Fibroblast of the aortic adventitia (primary cell): ENCODE results near the gene HLA-DQB1. TPM values are rescaled to one million over a fixed set of nuclear protein-coding genes. Genes with fewer than 3 reads are reported as not detected.
"Not testable (repeated sequence)": the region's sequence is repeated elsewhere in the genome, so short reads cannot be mapped to it uniquely, and the experiment has no call there.

Experiments
- DNase-seq: peaks from one replicate; pipeline ENCODE4 v3.0.0-alpha.2; 2010; ENCODE audit warnings: low read depth
- H3K4me3 ChIP-seq: 2 replicates; pipeline ENCODE4 v1.5.1; 2011; ENCODE audit warnings: low read depth, mild to moderate bottlenecking, control low read depth, low read length, moderate library complexity
- total RNA-seq: library from RNA; depleted of rRNA; stranded (reverse); fragments of >200 nt; gene quantifications from 2 replicates; pipeline ENCODE4 v1.2.3, GENCODE V29; 2012; ENCODE audit warnings: low replicate concordance
- TF ChIP-seq, protein P1 (sequence below): IDR thresholded peaks from 2 replicates; pipeline ENCODE4 v1.5.1; 2011; ENCODE audit warnings: mild to moderate bottlenecking, low read length, control low read depth, inconsistent platforms; ENCODE audit not compliant: insufficient read depth

Gene HLA-DQB1
- total RNA-seq, 1 donor = not detected

DNA sequence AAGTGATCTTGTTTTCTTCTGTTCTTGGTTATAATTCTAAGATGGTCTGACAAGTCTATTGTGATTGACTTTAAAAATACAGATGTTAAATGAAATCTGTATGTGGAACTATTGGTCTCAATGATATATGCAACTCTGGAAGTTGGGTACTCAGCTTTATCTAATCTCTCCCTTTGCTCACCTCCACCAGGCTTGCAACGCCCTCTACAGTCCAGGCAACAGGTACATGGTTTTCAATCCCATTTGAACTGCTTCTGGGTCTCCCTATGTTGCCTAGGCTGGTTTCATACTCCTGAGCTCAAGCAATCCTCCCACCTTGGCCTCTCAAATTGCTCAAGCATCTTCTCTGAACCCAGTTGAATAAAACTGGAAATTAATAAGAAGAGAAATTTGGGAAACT, 25.6 kb upstream of the HLA-DQB1 start:
- H3K4me3 ChIP-seq = no peak overlapping the region
- TF ChIP-seq, protein P1, sequence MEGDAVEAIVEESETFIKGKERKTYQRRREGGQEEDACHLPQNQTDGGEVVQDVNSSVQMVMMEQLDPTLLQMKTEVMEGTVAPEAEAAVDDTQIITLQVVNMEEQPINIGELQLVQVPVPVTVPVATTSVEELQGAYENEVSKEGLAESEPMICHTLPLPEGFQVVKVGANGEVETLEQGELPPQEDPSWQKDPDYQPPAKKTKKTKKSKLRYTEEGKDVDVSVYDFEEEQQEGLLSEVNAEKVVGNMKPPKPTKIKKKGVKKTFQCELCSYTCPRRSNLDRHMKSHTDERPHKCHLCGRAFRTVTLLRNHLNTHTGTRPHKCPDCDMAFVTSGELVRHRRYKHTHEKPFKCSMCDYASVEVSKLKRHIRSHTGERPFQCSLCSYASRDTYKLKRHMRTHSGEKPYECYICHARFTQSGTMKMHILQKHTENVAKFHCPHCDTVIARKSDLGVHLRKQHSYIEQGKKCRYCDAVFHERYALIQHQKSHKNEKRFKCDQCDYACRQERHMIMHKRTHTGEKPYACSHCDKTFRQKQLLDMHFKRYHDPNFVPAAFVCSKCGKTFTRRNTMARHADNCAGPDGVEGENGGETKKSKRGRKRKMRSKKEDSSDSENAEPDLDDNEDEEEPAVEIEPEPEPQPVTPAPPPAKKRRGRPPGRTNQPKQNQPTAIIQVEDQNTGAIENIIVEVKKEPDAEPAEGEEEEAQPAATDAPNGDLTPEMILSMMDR = no peak
- no peak for DNase-seq

DNA sequence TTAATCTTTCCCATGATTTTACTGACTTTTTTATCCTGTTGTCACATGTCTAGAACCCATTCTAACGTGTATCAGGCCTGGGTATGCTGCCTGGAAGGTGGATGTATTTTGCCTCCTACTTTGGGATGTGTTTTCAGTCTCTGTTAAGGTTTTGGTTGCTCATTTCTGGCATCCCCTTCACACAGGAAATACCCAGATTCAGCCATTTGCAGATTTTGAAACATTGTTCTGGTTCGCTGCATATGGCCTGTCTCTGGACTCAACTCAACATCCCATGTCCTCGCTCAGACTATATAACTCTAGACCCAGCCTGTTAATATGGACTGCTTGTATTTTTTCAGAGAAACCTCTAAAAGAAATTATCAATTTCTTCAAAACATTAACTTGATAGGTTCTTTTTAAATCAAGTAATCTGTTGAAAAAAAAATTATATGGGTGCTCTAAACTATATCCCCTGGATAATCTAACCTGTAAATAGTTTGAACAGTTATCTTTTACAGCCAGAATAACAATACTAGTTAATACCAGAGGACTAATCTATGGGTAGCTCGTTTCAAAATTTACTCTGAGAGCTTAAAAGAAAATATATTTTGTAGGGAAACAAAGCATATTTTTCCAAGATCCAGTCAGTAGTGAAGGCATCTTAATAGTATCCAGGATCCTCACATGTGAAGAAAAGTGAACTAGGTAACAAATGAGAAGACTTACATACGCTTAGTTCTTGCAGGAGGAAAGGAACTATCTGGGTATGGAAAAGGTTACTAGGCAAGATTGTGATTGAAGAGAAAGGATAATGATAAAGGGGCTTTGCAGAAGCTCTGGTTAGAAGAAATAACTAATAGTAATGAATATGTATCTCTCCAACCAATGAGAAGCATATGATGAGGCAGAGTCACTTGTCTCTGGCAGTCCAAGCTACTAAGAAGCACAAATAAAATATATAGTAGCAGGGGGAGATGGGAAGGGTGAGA, 23.4 kb upstream of the HLA-DQB1 start:
- no peak for DNase-seq
- no peak overlapping the region for H3K4me3 ChIP-seq
- TF ChIP-seq, protein P1 = no peak

DNA sequence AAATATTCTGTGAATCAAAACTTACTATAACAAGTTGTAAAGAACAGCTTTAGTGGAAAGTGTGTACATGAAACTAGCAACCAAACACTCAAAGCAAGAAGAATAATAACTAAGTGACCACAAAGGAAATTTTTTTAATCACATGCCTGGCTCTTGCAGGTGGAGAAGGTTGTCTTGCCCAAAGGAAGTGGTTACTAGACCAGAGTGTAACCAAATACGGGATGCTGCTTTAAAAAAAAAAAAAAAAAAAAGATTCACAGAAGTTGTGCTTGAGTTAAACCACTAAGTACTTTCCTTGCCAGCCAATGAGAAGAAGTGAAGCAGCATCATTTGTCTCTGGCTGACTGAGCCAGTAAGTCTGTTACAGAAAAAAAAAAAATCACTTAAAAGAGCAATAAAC, 19.1 kb upstream of the HLA-DQB1 start:
- no peak for DNase-seq
- no peak overlapping the region for H3K4me3 ChIP-seq

DNA sequence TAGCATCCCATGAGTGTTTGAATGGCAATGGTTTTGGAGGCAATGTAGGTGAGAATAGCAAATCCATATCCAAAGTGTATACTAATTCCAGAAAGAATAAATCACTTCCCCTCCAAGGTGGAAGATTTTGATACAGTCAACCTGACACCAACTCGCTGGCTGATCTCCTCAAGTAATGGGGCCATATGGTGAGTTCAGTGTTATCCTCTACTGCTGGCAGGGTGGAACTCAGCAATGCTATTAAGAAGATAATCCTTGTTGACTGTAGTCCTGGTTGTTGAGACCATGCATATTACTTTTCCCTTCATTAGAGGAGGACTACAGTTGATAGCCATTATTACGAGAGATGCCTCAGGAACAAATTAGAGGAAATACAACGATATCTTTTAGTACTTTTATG, 17.8 kb upstream of the HLA-DQB1 start:
- TF ChIP-seq, protein P1 = no peak
- DNase-seq = no peak
- no peak overlapping the region for H3K4me3 ChIP-seq

More for the DNA sequence above, 19.1 kb upstream of the HLA-DQB1 start:
- TF ChIP-seq, protein P1 = no peak

DNA sequence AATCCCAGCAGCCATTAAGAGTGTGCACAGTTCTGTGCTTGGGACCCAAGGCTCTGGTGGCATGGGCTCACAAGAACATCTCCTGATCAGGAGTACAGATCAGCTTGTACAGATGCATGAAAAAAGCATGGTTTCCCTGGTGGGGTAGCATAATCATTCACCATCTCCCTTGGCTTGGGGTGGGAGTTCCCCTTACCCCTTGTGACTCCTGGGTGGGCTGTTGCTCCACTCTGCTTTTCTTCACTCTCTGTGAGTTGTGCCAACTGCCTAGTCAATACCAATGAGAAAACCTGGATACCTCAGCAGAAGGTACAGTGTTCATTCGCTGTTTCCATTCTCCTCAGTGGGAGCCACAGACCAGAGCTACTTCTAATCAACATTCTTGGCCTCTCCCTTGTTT, 13.6 kb upstream of the HLA-DQB1 start:
- DNase-seq = no peak
- H3K4me3 ChIP-seq = no peak overlapping the region
- TF ChIP-seq, protein P1 = no peak

DNA sequence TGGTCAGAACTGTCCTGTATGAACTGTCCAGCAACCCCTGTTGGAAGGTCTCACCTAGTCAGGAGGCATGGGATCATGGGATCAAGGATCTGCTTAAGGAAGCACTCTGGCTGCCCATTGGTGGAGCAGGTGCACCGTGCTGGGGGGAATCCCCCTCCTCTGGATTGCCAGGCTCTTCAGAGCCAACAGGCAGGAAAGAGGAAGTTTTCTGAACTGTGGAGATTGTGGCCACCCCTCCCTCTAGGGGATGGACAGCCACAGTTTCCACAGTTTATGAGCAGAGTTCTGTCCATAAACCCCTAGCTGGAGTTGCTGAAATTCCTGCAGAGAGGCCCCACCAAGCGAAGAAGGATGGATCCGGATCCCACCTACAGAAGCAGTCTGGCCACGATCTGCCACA, 13.0 kb upstream of the HLA-DQB1 start:
- DNase-seq = no peak
- H3K4me3 ChIP-seq = no peak overlapping the region
- TF ChIP-seq, protein P1 = no peak

DNA sequence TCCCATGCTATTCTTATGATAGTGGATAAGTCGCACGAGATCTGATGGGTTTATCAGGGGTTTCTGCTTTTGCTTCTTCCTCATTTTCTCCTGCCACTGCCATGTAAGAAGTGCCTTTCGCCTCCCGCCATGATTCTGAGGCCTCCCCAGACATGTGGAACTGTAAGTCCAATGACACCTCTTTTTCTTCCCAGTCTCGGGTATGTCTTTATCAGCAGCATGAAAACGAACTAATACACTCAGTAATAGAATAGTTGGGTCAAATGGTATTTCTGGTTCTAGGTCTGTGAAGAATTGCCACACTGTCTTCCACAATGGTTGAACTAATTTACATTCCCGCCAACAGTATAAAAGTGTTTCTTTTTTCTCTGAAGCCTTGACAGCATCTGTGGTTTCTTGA, 7.7 kb upstream of the HLA-DQB1 start:
- H3K4me3 ChIP-seq, DNase-seq: not testable (repeated sequence)

DNA sequence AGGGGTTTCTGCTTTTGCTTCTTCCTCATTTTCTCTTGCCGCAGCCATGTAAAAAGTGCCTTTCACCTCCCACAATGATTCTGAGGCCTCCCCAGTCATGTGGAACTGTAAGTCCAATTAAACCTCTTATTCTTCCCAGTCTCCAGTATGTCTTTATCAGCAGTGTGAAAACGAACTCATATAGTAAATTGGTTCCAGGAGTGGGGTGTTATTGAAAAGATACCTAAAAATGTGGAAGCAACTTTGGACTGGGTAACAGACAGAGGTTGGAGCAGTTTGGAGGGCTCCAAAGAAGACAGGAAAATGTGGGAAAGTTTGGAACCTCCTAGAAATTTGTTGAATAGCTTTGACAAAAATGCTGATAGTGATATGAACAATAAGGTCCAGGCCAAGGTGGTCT, 5.5 kb upstream of the HLA-DQB1 start:
- not testable (repeated sequence) for DNase-seq

More for the DNA sequence above, 5.5 kb upstream of the HLA-DQB1 start:
- not testable (repeated sequence) for H3K4me3 ChIP-seq
